GM19372 (cell line): Measurements from ENCODE around the gene CHMP2B.
"Not testable (repeated sequence)": the region's sequence is repeated elsewhere in the genome, so short reads cannot be mapped to it uniquely, and the experiment has no call there.

Experiments used
- ATAC-seq: cut with Tn5 transposase; IDR thresholded peaks from one replicate; pipeline ENCODE4 v1.9.1; 2021; ENCODE audit warnings: mild to moderate bottlenecking, low read depth, moderate library complexity; ENCODE audit not compliant: unreplicated experiment

Gene CHMP2B

DNA sequence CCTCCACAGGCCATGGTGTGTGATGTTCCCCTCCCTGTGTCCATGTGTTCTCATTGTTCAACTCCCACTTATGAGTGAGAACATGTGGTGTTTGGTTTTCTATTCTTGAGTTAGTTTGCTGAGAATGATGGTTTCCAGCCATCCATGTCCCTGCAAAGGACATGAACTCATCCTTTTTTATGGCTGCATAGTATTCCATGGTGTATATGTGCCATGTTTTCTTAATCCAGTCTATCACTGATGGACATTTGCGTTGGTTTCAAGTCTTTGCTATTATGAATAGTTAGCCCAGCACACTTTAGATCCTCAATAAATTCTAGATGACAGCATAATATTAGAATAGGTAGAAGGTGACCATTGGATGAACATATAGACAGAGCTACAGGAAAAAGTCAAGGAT lies 77.9 kb downstream of the CHMP2B start:
- not testable (repeated sequence) for ATAC-seq
